HepG2 (cell line): ENCODE measurements around the gene SLC25A48. TPM values are rescaled to one million over a fixed set of nuclear protein-coding genes. Genes with fewer than 3 reads are reported as not detected.
A peak's percentile ranks its signal among the peaks of the same experiment; 100 is the strongest.

Experiments
- ATAC-seq: fragments of 200-7000 bp; cut with Tn5 transposase; 3 replicates; pipeline ENCODE4 v1.9.1; 2020; ENCODE audit warnings: mild to moderate bottlenecking, moderate library complexity
- BruUV-seq: library from RNA; stranded (reverse); fragments of 400-500 nt; replicated peaks from 2 replicates; lab custom pipeline; 2021; lab: Mats Ljungman, UMichigan
- CTCF ChIA-PET: fragments of 300-600 bp; formaldehyde crosslinking; extraction: SDS; loops from one replicate; lab custom pipeline; 2021; ENCODE audit warnings: low total read pairs, inconsistent platforms, low intra/inter-chr PET ratio; lab: Yijun Ruan, JAX
- POLR2A ChIA-PET: fragments of 350-600 bp; sonication (Branson Sonifier 250); formaldehyde crosslinking; loops from one replicate; lab custom pipeline; 2020; ENCODE audit warnings: antibody characterized with exemption, inconsistent platforms; lab: Yijun Ruan, JAX
- DNase-seq: peaks from one replicate; pipeline ENCODE4 v3.0.0-alpha.2; 2015; ENCODE audit warnings: low spot score
- FAIRE-seq: peaks from 3 replicates; lab custom pipeline; 2011; peaks lifted over from hg19 to GRCh38; lab: Jason Lieb, UNC
- H2AFZ ChIP-seq: one replicate; pipeline ENCODE4 v1.6.1; 2011; ENCODE audit warnings: low read length, inconsistent platforms
- H3K27ac ChIP-seq: fragments of 300-600 bp; 3 replicates; pipeline ENCODE4 v1.8.0; 2011; ENCODE audit warnings: mixed run types, mild to moderate bottlenecking, mixed read lengths, low read length, inconsistent platforms; ENCODE audit not compliant: insufficient read depth; ENCODE audit errors: extremely low read length
- H3K27me3 ChIP-seq, 2 experiments: fragments of 200-600 bp in 1 of 2; 2 replicates in 1 of 2; 3 replicates in 1 of 2; pipeline versions ENCODE4 v1.6.0 to v1.8.0; 2011; ENCODE audit warnings: low read length in 2 of 2, mild to moderate bottlenecking in 2 of 2, moderate library complexity in 2 of 2, inconsistent platforms in 1 of 2; ENCODE audit not compliant: insufficient read depth in 2 of 2, control insufficient read depth in 1 of 2
- H3K36me3 ChIP-seq, 2 experiments: fragments of 200-600 bp in 1 of 2; replicated peaks in 1 of 2; 2 replicates in 1 of 2; 3 replicates in 1 of 2; pipeline versions ENCODE4 v1.5.1 to v1.8.0; 2011; ENCODE audit warnings: low read length in 2 of 2, inconsistent platforms in 1 of 2; ENCODE audit not compliant: insufficient read depth in 2 of 2, control insufficient read depth in 1 of 2
- H3K4me1 ChIP-seq: 2 replicates; pipeline ENCODE4 v1.5.1; 2012; ENCODE audit warnings: low read length, inconsistent platforms; ENCODE audit not compliant: insufficient read depth
- H3K4me2 ChIP-seq: 2 replicates; pipeline ENCODE4 v1.6.0; 2011; ENCODE audit warnings: low read depth, low read length, inconsistent platforms
- H3K4me3 ChIP-seq, 3 experiments: fragments of 200-600 bp in 1 of 3; sonication (generic), shearing (Covaris generic) in 1 of 3; replicated peaks in 1 of 3; 2 replicates each; pipeline ENCODE4 v1.5.1; 2011 to 2016; ENCODE audit warnings: low read length in 3 of 3, inconsistent platforms in 2 of 3, low read depth in 2 of 3, mild to moderate bottlenecking in 2 of 3, control low read depth in 1 of 3, mixed read lengths in 1 of 3; ENCODE audit not compliant: insufficient read depth in 1 of 3
- H3K79me2 ChIP-seq: one replicate; pipeline ENCODE4 v1.6.1; 2011; ENCODE audit warnings: low read length, inconsistent platforms; ENCODE audit not compliant: insufficient read depth
- H3K9ac ChIP-seq: 2 replicates; pipeline ENCODE4 v1.6.0; 2011; ENCODE audit warnings: mild to moderate bottlenecking, low read depth, low read length, inconsistent platforms; ENCODE audit not compliant: insufficient read depth
- H3K9me3 ChIP-seq: 2 replicates; pipeline ENCODE4 v1.5.1; 2012; ENCODE audit warnings: mild to moderate bottlenecking, low read length
- H4K20me1 ChIP-seq: 2 replicates; pipeline ENCODE4 v1.6.0; 2011; ENCODE audit warnings: inconsistent platforms, mild to moderate bottlenecking, low read length, moderate library complexity; ENCODE audit not compliant: insufficient read depth
- MAFF ChIP-seq: IDR thresholded peaks from 2 replicates; pipeline ENCODE4 v1.6.1; 2011; ENCODE audit warnings: low read depth, low read length, improper control_type of control experiment
- MAFK ChIP-seq, 2 experiments: IDR thresholded peaks in 1 of 2; conservative IDR thresholded peaks in 1 of 2; 2 replicates each; pipeline ENCODE4 v1.6.1; 2011; ENCODE audit warnings: improper control_type of control experiment in 2 of 2, low read length in 2 of 2
- THYN1 ChIP-seq: sonication (generic); formaldehyde crosslinking; IDR thresholded peaks from 2 replicates; pipeline ENCODE4 v1.8.1; 2023; ENCODE audit warnings: low read depth, mild to moderate bottlenecking, moderate library complexity, missing genetic modification reagents, borderline replicate concordance
- ZEB1 ChIP-seq: IDR thresholded peaks from 2 replicates; pipeline ENCODE4 v1.6.1; 2012; ENCODE audit warnings: mild to moderate bottlenecking, low read depth, inconsistent platforms; ENCODE audit not compliant: insufficient replicate concordance
- ZNF274 ChIP-seq: sonication (generic); formaldehyde crosslinking; IDR thresholded peaks from 2 replicates; pipeline ENCODE4 v1.5.1; 2020; ENCODE audit warnings: mild to moderate bottlenecking, missing genetic modification reagents
- WGBS: methylation state at CpG from one replicate; pipeline ENCODE4 v1.1.6; 2017; ENCODE audit warnings: low lambda C conversion rate; 5-methylcytosine and 5-hydroxymethylcytosine counted together
- in situ Hi-C: cut with HindIII; loops from 2 replicates; pipeline ENCODE4 v1.10.0; 2017; ENCODE audit warnings: low pct_unique_long_range_greater_than_20kb; ENCODE audit not compliant: extremely low pct_ligation_motif_present
- intact Hi-C: fragments of 100-400 bp; cut with micrococcal nuclease; formaldehyde crosslinking; loops from one replicate; pipeline ENCODE4 v1.10.0; 2022; ENCODE audit not compliant: unreplicated experiment
- polyA plus RNA-seq, 8 experiments: library from polyadenylated mRNA; depleted of rRNA in 3 of 8; stranded (reverse) in 7 of 8; unstranded in 1 of 8; fragments of >200 nt; fragmentation: Illumina TruSeq in 4 of 8; extraction: Trizol in 4 of 8; gene quantifications; 2 replicates each; pipeline versions ENCODE4 v1.2.1 to v1.2.3, GENCODE V29; 2011 to 2016; ENCODE audit warnings: low read depth in 4 of 8, missing spikeins in 1 of 8, mixed read lengths in 1 of 8; ENCODE audit not compliant: insufficient read depth in 1 of 8
- total RNA-seq, 5 experiments: library from RNA; depleted of rRNA; stranded (reverse); fragments of >200 nt; fragmentation: Illumina TruSeq; extraction: Trizol; gene quantifications; 2 replicates each; pipeline ENCODE4 v1.2.3, GENCODE V29; 2016; ENCODE audit warnings: low read depth in 1 of 5
- TF ChIP-seq, protein P1 (sequence below): sonication (generic); formaldehyde crosslinking; IDR thresholded peaks from 2 replicates; pipeline ENCODE4 v1.4.0; 2020; ENCODE audit warnings: missing genetic modification reagents

The SLC25A48 gene
- total and polyA plus RNA-seq, 2 of the 13 experiments (the other 11 are each of a cell fraction or from before 2014, with no cell fraction given): 0.17 to 4.5 TPM

DNA sequence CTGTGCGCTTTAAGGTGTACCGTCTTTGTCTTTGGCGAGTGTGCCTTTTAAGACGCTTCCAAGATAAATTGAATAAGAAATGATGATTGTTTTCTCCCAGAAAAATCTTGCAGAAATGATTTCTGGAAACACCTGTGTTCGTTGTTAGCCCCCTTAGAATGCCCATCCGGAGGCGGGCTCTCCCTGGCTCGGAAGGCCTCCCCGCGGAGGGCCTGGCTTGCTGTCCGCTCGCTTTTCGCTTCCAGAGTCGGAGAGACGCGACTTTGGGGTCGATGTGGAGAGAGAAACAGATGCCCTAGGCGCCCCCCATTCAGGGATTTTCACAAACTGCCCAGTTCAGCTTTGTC is 96.5 kb downstream of the SLC25A48 start (continued):
- TF ChIP-seq, protein P1, sequence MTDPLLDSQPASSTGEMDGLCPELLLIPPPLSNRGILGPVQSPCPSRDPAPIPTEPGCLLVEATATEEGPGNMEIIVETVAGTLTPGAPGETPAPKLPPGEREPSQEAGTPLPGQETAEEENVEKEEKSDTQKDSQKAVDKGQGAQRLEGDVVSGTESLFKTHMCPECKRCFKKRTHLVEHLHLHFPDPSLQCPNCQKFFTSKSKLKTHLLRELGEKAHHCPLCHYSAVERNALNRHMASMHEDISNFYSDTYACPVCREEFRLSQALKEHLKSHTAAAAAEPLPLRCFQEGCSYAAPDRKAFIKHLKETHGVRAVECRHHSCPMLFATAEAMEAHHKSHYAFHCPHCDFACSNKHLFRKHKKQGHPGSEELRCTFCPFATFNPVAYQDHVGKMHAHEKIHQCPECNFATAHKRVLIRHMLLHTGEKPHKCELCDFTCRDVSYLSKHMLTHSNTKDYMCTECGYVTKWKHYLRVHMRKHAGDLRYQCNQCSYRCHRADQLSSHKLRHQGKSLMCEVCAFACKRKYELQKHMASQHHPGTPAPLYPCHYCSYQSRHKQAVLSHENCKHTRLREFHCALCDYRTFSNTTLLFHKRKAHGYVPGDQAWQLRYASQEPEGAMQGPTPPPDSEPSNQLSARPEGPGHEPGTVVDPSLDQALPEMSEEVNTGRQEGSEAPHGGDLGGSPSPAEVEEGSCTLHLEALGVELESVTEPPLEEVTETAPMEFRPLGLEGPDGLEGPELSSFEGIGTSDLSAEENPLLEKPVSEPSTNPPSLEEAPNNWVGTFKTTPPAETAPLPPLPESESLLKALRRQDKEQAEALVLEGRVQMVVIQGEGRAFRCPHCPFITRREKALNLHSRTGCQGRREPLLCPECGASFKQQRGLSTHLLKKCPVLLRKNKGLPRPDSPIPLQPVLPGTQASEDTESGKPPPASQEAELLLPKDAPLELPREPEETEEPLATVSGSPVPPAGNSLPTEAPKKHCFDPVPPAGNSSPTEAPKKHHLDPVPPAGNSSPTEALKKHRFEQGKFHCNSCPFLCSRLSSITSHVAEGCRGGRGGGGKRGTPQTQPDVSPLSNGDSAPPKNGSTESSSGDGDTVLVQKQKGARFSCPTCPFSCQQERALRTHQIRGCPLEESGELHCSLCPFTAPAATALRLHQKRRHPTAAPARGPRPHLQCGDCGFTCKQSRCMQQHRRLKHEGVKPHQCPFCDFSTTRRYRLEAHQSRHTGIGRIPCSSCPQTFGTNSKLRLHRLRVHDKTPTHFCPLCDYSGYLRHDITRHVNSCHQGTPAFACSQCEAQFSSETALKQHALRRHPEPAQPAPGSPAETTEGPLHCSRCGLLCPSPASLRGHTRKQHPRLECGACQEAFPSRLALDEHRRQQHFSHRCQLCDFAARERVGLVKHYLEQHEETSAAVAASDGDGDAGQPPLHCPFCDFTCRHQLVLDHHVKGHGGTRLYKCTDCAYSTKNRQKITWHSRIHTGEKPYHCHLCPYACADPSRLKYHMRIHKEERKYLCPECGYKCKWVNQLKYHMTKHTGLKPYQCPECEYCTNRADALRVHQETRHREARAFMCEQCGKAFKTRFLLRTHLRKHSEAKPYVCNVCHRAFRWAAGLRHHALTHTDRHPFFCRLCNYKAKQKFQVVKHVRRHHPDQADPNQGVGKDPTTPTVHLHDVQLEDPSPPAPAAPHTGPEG (CRISPR knock-in tag): no peak
- TF ChIP-seq ZEB1: peak; percentile 12
- TF ChIP-seq, all 625 proteins: peak for 4

GRCh38 chr5:135934939-135935338 is 100.5 kb downstream of the SLC25A48 start:
- H3K79me2 ChIP-seq: peaks cover 17% of the 10 kb centered on the region
- intact Hi-C loops (no loop called here), in situ Hi-C loops (no loop called here)
- no peaks in the 10 kb centered on the region for H3K9me3 ChIP-seq
- H3K36me3 ChIP-seq: peaks cover 5 to 21% of the 10 kb centered on the region in 2 experiments; a peak in 3 of 5 replicates
- no peaks in the 10 kb centered on the region for H3K27me3 ChIP-seq
- ChIA-PET CTCF (no interaction called here), POLR2A (no interaction called here)
- WGBS: 84% methylated on average over 3 of the region's 3 CpGs
- ATAC-seq: no peak
- peaks cover 16% of the 10 kb centered on the region for H3K4me1 ChIP-seq
- peak; percentile 82 to 87 for TF ChIP-seq MAFK (conservative IDR thresholded peaks at IDR 0.05 in 1 of 2, IDR thresholded peaks at IDR 0.05 in 1 of 2; ENCODE audit: low read length in 2 of 2)
- TF ChIP-seq THYN1 (CRISPR knock-in tag): no peak
- TF ChIP-seq ZNF274 (CRISPR knock-in tag): no peak
- peak; percentile 77 for TF ChIP-seq MAFF
- H3K4me2 ChIP-seq: no peak overlapping the region
- H4K20me1 ChIP-seq: no peaks in the 10 kb centered on the region
- no peak overlapping the region for H3K27ac ChIP-seq
- no peak overlapping the region for H2AFZ ChIP-seq
- no TSS peak for BruUV-seq
- FAIRE-seq: no peak
- no peak overlapping the region for H3K9ac ChIP-seq
- no peak overlapping the region for H3K4me3 ChIP-seq
- no peak for DNase-seq
